Measurements from ENCODE around the gene ITGA11. TPM values are rescaled to one million over a fixed set of nuclear protein-coding genes. Genes with fewer than 3 reads are reported as not detected.

The ITGA11 gene
- total and polyA plus RNA-seq, 2 experiments from 2014 or later = 0.03 to 0.40 TPM

- peak overlapping the region; percentile 23; the same call in 1 of the 2 replicates for H3K4me3 ChIP-seq
- no peak for TF ChIP-seq STAT1 (IDR thresholded peaks at IDR 0.05; ENCODE audit: unreplicated experiment)
- TF ChIP-seq JUNB (IDR thresholded peaks at IDR 0.05; ENCODE audit: unreplicated experiment) = no peak
- TF ChIP-seq NANOG (IDR thresholded peaks at IDR 0.05; ENCODE audit: borderline replicate concordance) = peak; percentile 46; the same call in 1 of the 2 replicates
- no peak for TF ChIP-seq EZH2 (IDR thresholded peaks at IDR 0.05; ENCODE audit: low read depth, unreplicated experiment)
- DNase-seq (ENCODE audit: low spot score) (peak; percentile 48), ATAC-seq (peak; percentile 38)
- Mint-ChIP-seq H3K27ac (peak overlapping the region; percentile 93), H3K36me3 (ENCODE audit: low read depth) (no peaks in the 10 kb centered on the region), H3K4me3 (peak overlapping the region; percentile 45; the same call in 2 of the 3 replicates), H3K9me3 (no peaks in the 10 kb centered on the region), H3K4me1 (peaks cover 41% of the 10 kb centered on the region), H3K27me3 (ENCODE audit: insufficient read depth, low read depth, poor library complexity) (no peaks in the 10 kb centered on the region)
- H2AFZ ChIP-seq = no peak overlapping the region
- peak overlapping the region; percentile 52 for H3K4me2 ChIP-seq
- H3K79me2 ChIP-seq (replicated peaks; ENCODE audit: insufficient read depth) = no peaks in the 10 kb centered on the region
- no peaks in the 10 kb centered on the region for H4K20me1 ChIP-seq (replicated peaks; ENCODE audit: insufficient read depth)
- H3K27me3 ChIP-seq (ENCODE audit: insufficient read depth) = no peaks in the 10 kb centered on the region
- peaks cover 27% of the 10 kb centered on the region for H3K4me1 ChIP-seq (ENCODE audit: insufficient read depth)
- H3K27ac ChIP-seq (ENCODE audit: low read depth) = peak overlapping the region; percentile 64
- H3F3A ChIP-seq (replicated peaks; ENCODE audit: low read depth) = no peaks in the 10 kb centered on the region
- H3K9me2 ChIP-seq (ENCODE audit: insufficient read depth) = no peaks in the 10 kb centered on the region
- H3K36me3 ChIP-seq (ENCODE audit: insufficient read depth) = no peaks in the 10 kb centered on the region
These were observed 169.2 kb downstream of the ITGA11 start for GRCh38 chr15:68262514-68263356.

- Histone ChIP-seq H2AFZ (no peak overlapping the region), H3K4me1 (ENCODE audit: insufficient read depth) (peaks cover 31% of the 10 kb centered on the region), H3F3A (replicated peaks; ENCODE audit: low read depth) (no peaks in the 10 kb centered on the region), H3K4me3 (no peak overlapping the region), H3K4me2 (no peak overlapping the region), H4K20me1 (replicated peaks; ENCODE audit: insufficient read depth) (no peaks in the 10 kb centered on the region), H3K36me3 (ENCODE audit: insufficient read depth) (no peaks in the 10 kb centered on the region), H3K79me2 (replicated peaks; ENCODE audit: insufficient read depth) (no peaks in the 10 kb centered on the region), H3K27ac (ENCODE audit: low read depth) (peak overlapping the region; percentile 64; the same call in 1 of the 2 replicates), H3K9me2 (ENCODE audit: insufficient read depth) (no peaks in the 10 kb centered on the region), H3K27me3 (ENCODE audit: insufficient read depth) (no peaks in the 10 kb centered on the region)
- no peaks in the 10 kb centered on the region for H3K9me3 Mint-ChIP-seq
- H3K27ac Mint-ChIP-seq = no peak overlapping the region; the same call in 1 of the 2 replicates
- H3K36me3 Mint-ChIP-seq (ENCODE audit: low read depth) = no peaks in the 10 kb centered on the region
- no peaks in the 10 kb centered on the region for H3K27me3 Mint-ChIP-seq (ENCODE audit: insufficient read depth, low read depth, poor library complexity)
- TF ChIP-seq CREB1 (CRISPR knock-in tag; IDR thresholded peaks at IDR 0.05; ENCODE audit: low read depth) (no peak), CTCF (conservative IDR thresholded peaks at IDR 0.05; ENCODE audit: low read depth in 2 of 2) (no peak), EZH2phosphoT487 (IDR thresholded peaks at IDR 0.05; ENCODE audit: unreplicated experiment) (no peak), NANOG (IDR thresholded peaks at IDR 0.05; ENCODE audit: borderline replicate concordance) (no peak), ZNF114 (CRISPR knock-in tag; IDR thresholded peaks at IDR 0.05) (no peak), POLR2AphosphoS5 (IDR thresholded peaks at IDR 0.05; ENCODE audit: low read depth) (no peak), EZH2 (IDR thresholded peaks at IDR 0.05; ENCODE audit: low read depth, unreplicated experiment) (no peak)
- ATAC-seq = no peak
- H3K4me1 Mint-ChIP-seq = peaks cover 39% of the 10 kb centered on the region
- H3K4me3 Mint-ChIP-seq = no peak overlapping the region
- DNase-seq (ENCODE audit: low spot score) = no peak
These were observed 170.0 kb downstream of the ITGA11 start for GRCh38 chr15:68261980-68262379.

Data from GM23338 (cell line).